NT2/D1 (cell line): ENCODE data around the gene NTRK2.

Experiments used
- DNase-seq: peaks from one replicate; pipeline ENCODE4 v3.0.0-alpha.2; 2011; ENCODE audit warnings: low read depth, low spot score
- H3K27me3 ChIP-seq: 2 replicates; pipeline ENCODE4 v1.6.0; 2011; ENCODE audit warnings: mild to moderate bottlenecking; ENCODE audit not compliant: insufficient read length, insufficient read depth
- H3K36me3 ChIP-seq: 2 replicates; pipeline ENCODE4 v1.6.1; 2011; ENCODE audit warnings: mild to moderate bottlenecking, low read length, mixed read lengths; ENCODE audit not compliant: insufficient read depth, insufficient read length
- H3K4me1 ChIP-seq: 2 replicates; pipeline ENCODE4 v1.5.1; 2011; ENCODE audit not compliant: insufficient read depth, insufficient read length
- H3K4me3 ChIP-seq: 2 replicates; pipeline ENCODE4 v1.5.1; 2011; ENCODE audit warnings: low read depth; ENCODE audit not compliant: insufficient read length
- H3K9ac ChIP-seq: 2 replicates; pipeline ENCODE4 v1.6.0; 2011; ENCODE audit warnings: low read depth; ENCODE audit not compliant: insufficient read length
- H3K9me3 ChIP-seq: 2 replicates; pipeline ENCODE4 v1.5.1; 2011; ENCODE audit warnings: mild to moderate bottlenecking, low read length; ENCODE audit not compliant: insufficient read depth
- SUZ12 ChIP-seq: IDR thresholded peaks from 2 replicates; pipeline ENCODE4 v1.6.1; 2011; ENCODE audit not compliant: insufficient read length, insufficient read depth; ENCODE audit errors: extremely low read depth
- YY1 ChIP-seq: IDR thresholded peaks from 2 replicates; pipeline ENCODE4 v1.6.1; 2011; ENCODE audit not compliant: insufficient read length, insufficient read depth
- ZNF274 ChIP-seq: IDR thresholded peaks from 2 replicates; pipeline ENCODE4 v1.6.1; 2011; ENCODE audit warnings: mild to moderate bottlenecking, low read depth, low read length

The NTRK2 gene

GRCh38 chr9:84821431-84821830 lies 151.9 kb downstream of the NTRK2 start:
- Histone ChIP-seq H3K27me3 (no peaks in the 10 kb centered on the region), H3K36me3 (no peaks in the 10 kb centered on the region), H3K9ac (no peak overlapping the region), H3K9me3 (no peaks in the 10 kb centered on the region), H3K4me1 (no peaks in the 10 kb centered on the region), H3K4me3 (no peak overlapping the region)
- DNase-seq, result no peak
- TF ChIP-seq ZNF274, result no peak

GRCh38 chr9:84822589-84823233 lies 153.2 kb downstream of the NTRK2 start:
- no peaks in the 10 kb centered on the region for H3K36me3 ChIP-seq
- TF ChIP-seq ZNF274 (no peak), YY1 (no peak), SUZ12 (no peak)
- H3K9me3 ChIP-seq, result no peaks in the 10 kb centered on the region
- H3K4me3 ChIP-seq, result no peak overlapping the region
- no peaks in the 10 kb centered on the region for H3K27me3 ChIP-seq
- no peak for DNase-seq
- H3K9ac ChIP-seq, result no peak overlapping the region
- H3K4me1 ChIP-seq, result no peaks in the 10 kb centered on the region

- H3K27me3 ChIP-seq, result no peaks in the 10 kb centered on the region
- TF ChIP-seq YY1, result no peak
- TF ChIP-seq SUZ12, result no peak
- no peak for TF ChIP-seq ZNF274
- H3K4me1 ChIP-seq, result no peaks in the 10 kb centered on the region
- no peaks in the 10 kb centered on the region for H3K9me3 ChIP-seq
- H3K36me3 ChIP-seq, result no peaks in the 10 kb centered on the region
- DNase-seq, result no peak
- no peak overlapping the region for H3K9ac ChIP-seq
- no peak overlapping the region for H3K4me3 ChIP-seq
Measured at GRCh38 chr9:84823421-84824271, 154.1 kb downstream of the NTRK2 start.

DNA sequence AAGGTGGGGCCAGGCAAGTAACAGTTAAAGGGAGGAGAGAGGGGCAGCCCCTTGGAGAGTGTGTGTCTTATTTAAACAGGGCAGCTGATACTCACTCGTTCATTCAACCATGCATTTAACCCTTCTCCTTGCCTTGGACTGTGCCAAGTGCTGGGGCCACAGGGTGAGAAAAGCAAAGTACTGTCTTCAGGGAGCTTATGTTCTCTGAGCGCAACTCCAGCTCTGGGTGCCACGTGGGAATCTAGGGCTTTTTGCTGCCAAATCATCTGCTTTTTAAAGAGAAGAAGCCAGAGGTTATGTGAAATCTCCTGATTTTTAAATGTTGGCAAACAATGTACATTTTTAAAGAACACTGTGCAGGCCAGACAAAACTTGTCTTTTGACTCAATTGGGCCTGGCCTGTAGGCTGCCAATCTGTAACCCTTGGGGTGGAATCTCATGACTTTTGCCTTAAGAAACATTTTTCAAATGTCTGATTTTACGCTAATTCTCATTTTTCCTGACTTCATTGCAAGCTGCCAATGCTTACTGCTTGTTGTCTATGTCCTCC lies 157.8 kb downstream of the NTRK2 start:
- H3K36me3 ChIP-seq, result no peaks in the 10 kb centered on the region
- H3K9ac ChIP-seq, result no peak overlapping the region
- TF ChIP-seq SUZ12 (no peak), ZNF274 (no peak), YY1 (no peak)
- H3K27me3 ChIP-seq, result no peaks in the 10 kb centered on the region
- no peaks in the 10 kb centered on the region for H3K9me3 ChIP-seq
- H3K4me1 ChIP-seq, result no peaks in the 10 kb centered on the region
- H3K4me3 ChIP-seq, result no peak overlapping the region
- no peak for DNase-seq

DNA sequence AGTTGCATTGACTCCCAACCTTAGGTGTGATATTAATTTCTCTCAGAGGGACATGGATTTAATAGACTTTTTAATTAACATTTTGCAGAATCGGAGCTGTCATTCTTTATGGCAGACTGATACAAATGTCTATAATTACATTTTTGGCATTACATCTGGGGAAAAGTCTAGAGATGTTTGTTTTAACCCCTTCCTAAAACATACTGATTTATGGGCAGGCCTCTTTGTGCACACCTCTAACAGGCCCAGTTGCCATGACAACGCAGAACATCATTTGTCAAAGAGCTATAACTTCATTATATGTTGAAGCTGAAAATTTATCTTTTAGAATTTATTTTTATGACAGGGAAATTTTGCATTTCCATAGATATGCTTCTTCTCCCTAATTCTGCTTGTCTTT lies 158.5 kb downstream of the NTRK2 start:
- TF ChIP-seq SUZ12 (no peak), YY1 (no peak)
- Histone ChIP-seq H3K4me3 (no peak overlapping the region), H3K36me3 (no peaks in the 10 kb centered on the region), H3K9me3 (no peaks in the 10 kb centered on the region), H3K27me3 (no peaks in the 10 kb centered on the region), H3K9ac (no peak overlapping the region), H3K4me1 (no peaks in the 10 kb centered on the region)
- DNase-seq, result no peak

- Histone ChIP-seq H3K4me1 (no peaks in the 10 kb centered on the region), H3K27me3 (no peaks in the 10 kb centered on the region), H3K4me3 (no peak overlapping the region), H3K36me3 (no peaks in the 10 kb centered on the region), H3K9ac (no peak overlapping the region), H3K9me3 (no peaks in the 10 kb centered on the region)
- no peak for DNase-seq
- TF ChIP-seq ZNF274 (no peak), SUZ12 (no peak), YY1 (no peak)
Measured at GRCh38 chr9:84829471-84829870, 159.9 kb downstream of the NTRK2 start.

DNA sequence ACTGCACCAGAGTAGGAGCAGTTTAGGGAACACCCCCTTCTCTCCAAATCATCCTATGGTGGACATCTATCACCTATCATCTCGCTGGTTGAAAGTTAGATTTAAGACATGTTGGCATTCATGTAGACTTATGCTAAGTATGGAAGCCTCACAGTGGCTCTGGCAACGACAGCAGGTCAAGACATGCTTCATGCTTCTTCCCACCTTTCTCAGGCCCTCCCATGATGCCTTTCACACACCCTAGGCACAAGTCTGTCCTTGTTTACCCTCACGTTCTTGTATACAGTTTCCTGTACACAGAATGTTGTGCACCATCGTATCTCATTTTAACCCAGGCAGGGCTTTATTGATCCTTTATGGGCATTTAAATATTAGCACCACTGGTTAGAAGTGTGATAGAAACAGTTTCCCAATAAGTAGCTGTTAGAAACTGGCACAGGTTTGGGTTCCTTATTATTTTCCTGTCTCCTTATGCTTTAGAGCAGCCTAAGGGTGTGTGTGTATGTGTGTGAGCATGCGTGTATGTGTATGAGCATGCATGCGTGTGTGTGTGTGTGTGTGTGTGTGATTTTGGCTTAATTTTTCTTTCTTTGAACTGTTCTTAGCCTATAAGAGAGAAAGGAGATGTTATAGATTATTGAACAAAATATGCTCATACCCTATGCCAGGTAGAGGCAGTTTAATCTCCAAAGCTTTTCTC lies 160.6 kb downstream of the NTRK2 start:
- Histone ChIP-seq H3K4me3 (no peak overlapping the region), H3K4me1 (no peaks in the 10 kb centered on the region)
- no peak for DNase-seq

More for the DNA sequence above, 160.6 kb downstream of the NTRK2 start:
- Histone ChIP-seq H3K9me3 (no peaks in the 10 kb centered on the region), H3K36me3 (no peaks in the 10 kb centered on the region), H3K9ac (no peak overlapping the region), H3K27me3 (no peaks in the 10 kb centered on the region)
- TF ChIP-seq YY1 (no peak), ZNF274 (no peak), SUZ12 (no peak)
